SHP77 treated with DMSO at 0.1 percent for 48 hours (cell line): ENCODE data around the gene HLA-F.

ENCODE experiments used
- DNase-seq: peaks from one replicate; lab custom pipeline; 2025; lab: John Stamatoyannopoulos, UW

HLA-F gene

GRCh38 chr6:29763491-29764289 is 40.5 kb downstream of the HLA-F start:
- no peak for DNase-seq

GRCh38 chr6:29764422-29765196 is 41.4 kb downstream of the HLA-F start:
- no peak for DNase-seq

GRCh38 chr6:29769336-29769735 is 46.1 kb downstream of the HLA-F start:
- DNase-seq, result no peak

- no peak for DNase-seq
Measured at GRCh38 chr6:29770306-29770705, 47.1 kb downstream of the HLA-F start.

- no peak for DNase-seq
Measured at GRCh38 chr6:29776684-29777083, 53.5 kb downstream of the HLA-F start.
